K562 (cell line): ENCODE measurements around the gene B2M. TPM values are rescaled to one million over a fixed set of nuclear protein-coding genes. Genes with fewer than 3 reads are reported as not detected.

Experiments used
- ADNP ChIP-seq: fragments of 200-800 bp; sonication (Bioruptor generic); IDR thresholded peaks from 2 replicates; pipeline ENCODE4 v1.6.1; 2016; ENCODE audit warnings: missing genetic modification characterization, missing compliant biosample characterization
- BRD9 ChIP-seq: fragments of 450-650 bp; IDR thresholded peaks from 2 replicates; pipeline ENCODE4 v1.6.1; 2018; ENCODE audit warnings: low read depth; ENCODE audit not compliant: partially characterized antibody
- CTBP1 ChIP-seq: fragments of 450-650 bp; IDR thresholded peaks from 2 replicates; pipeline ENCODE4 v1.6.1; 2016; ENCODE audit warnings: borderline replicate concordance
- ETV1 ChIP-seq: fragments of 450-650 bp; conservative IDR thresholded peaks from 2 replicates; pipeline ENCODE4 v1.6.1; 2016; ENCODE audit warnings: missing genetic modification characterization, control low read depth, low read depth, missing compliant biosample characterization
- FOS ChIP-seq: IDR thresholded peaks from 3 replicates; pipeline ENCODE4 v1.6.1; 2011; ENCODE audit not compliant: insufficient read length; ENCODE audit errors: extremely low read depth
- FOXP1 ChIP-seq: sonication (generic); formaldehyde crosslinking; IDR thresholded peaks from 2 replicates; pipeline ENCODE4 v1.8.0; 2022; ENCODE audit warnings: mild to moderate bottlenecking, missing genetic modification reagents
- HMGN3 ChIP-seq: IDR thresholded peaks from 2 replicates; pipeline ENCODE4 v1.6.1; 2011; ENCODE audit warnings: borderline replicate concordance, low read depth, mild to moderate bottlenecking, mixed read lengths, low read length; ENCODE audit not compliant: insufficient read length; ENCODE audit errors: extremely low read depth
- MAX ChIP-seq: sonication (generic); formaldehyde crosslinking; IDR thresholded peaks from 2 replicates; pipeline ENCODE4 v1.9.0; 2022; ENCODE audit warnings: mild to moderate bottlenecking, missing genetic modification reagents
- MBD2 ChIP-seq: sonication (generic); IDR thresholded peaks from 2 replicates; pipeline ENCODE4 v1.6.1; 2016; ENCODE audit warnings: low read depth, borderline replicate concordance
- NELFE ChIP-seq: IDR thresholded peaks from 2 replicates; pipeline ENCODE4 v1.6.1; 2011; ENCODE audit warnings: mild to moderate bottlenecking; ENCODE audit not compliant: insufficient read depth, insufficient read length
- RAD21 ChIP-seq, 2 experiments: fragments of 250-450 bp in 1 of 2; fragments of 450-650 bp in 1 of 2; sonication (Bioruptor Pico) in 1 of 2; formaldehyde crosslinking in 1 of 2; IDR thresholded peaks in 1 of 2; conservative IDR thresholded peaks in 1 of 2; 2 replicates each; pipeline versions ENCODE4 v1.4.0 to v1.8.0; 2020 to 2022; ENCODE audit warnings: mild to moderate bottlenecking in 2 of 2, moderate library complexity in 1 of 2
- RFX5 ChIP-seq: IDR thresholded peaks from 2 replicates; pipeline ENCODE4 v1.6.1; 2011; ENCODE audit warnings: low read depth, mild to moderate bottlenecking, improper control_type of control experiment, low read length
- RHOXF2B ChIP-seq: fragments of 250-450 bp; sonication (Bioruptor Pico); conservative IDR thresholded peaks from 2 replicates; pipeline ENCODE4 v1.5.1; 2021
- SRSF9 ChIP-seq: fragments of 200-400 bp; formaldehyde crosslinking; IDR thresholded peaks from 2 replicates; pipeline ENCODE4 v1.6.1; 2017; ENCODE audit warnings: low read depth, low read length, borderline replicate concordance
- TAF1 ChIP-seq: IDR thresholded peaks from 2 replicates; pipeline ENCODE4 v1.6.1; 2011; ENCODE audit warnings: mild to moderate bottlenecking, low read length, moderate library complexity; ENCODE audit not compliant: insufficient read depth, control insufficient read depth, severe bottlenecking; ENCODE audit errors: extremely low read depth
- TRIM24 ChIP-seq, 2 experiments: fragments of 450-650 bp; IDR thresholded peaks; 2 replicates each; pipeline ENCODE4 v1.6.1; 2016
- USF1 ChIP-seq: sonication (generic); formaldehyde crosslinking; IDR thresholded peaks from 2 replicates; pipeline ENCODE4 v1.9.0; 2022; ENCODE audit warnings: mild to moderate bottlenecking, missing genetic modification reagents
- ZNF175 ChIP-seq: fragments of 200-800 bp; sonication (Bioruptor generic); IDR thresholded peaks from 2 replicates; pipeline ENCODE4 v1.6.1; 2016; ENCODE audit warnings: low read depth, mild to moderate bottlenecking, missing genetic modification characterization, missing compliant biosample characterization
- ZNF217 ChIP-seq: sonication (generic); formaldehyde crosslinking; IDR thresholded peaks from 2 replicates; pipeline ENCODE4 v1.8.0; 2022; ENCODE audit warnings: mild to moderate bottlenecking, missing genetic modification reagents
- ZNF778 ChIP-seq: fragments of 450-650 bp; formaldehyde crosslinking; IDR thresholded peaks from 2 replicates; pipeline ENCODE4 v1.4.0; 2020; ENCODE audit warnings: mild to moderate bottlenecking, moderate library complexity
- ZNF780A ChIP-seq: fragments of 250-450 bp; sonication (Bioruptor Pico); IDR thresholded peaks from 2 replicates; pipeline ENCODE4 v1.5.0; 2021; ENCODE audit warnings: mild to moderate bottlenecking
- polyA plus RNA-seq, 8 experiments: library from polyadenylated mRNA; depleted of rRNA in 4 of 8; stranded (reverse) in 5 of 8; unstranded in 3 of 8; fragments of >200 nt; fragmentation: Nextera tagmentation in 2 of 8; fragmentation: Illumina TruSeq in 1 of 8; extraction: Ambion mirVana in 2 of 8; extraction: Trizol in 1 of 8; gene quantifications; 2 replicates each; pipeline versions ENCODE4 v1.2.1 to v1.2.3, GENCODE V29; 2011 to 2014; ENCODE audit warnings: inconsistent platforms in 1 of 8, missing spikeins in 1 of 8
- total RNA-seq, 7 experiments: library from RNA; depleted of rRNA in 6 of 7; stranded (reverse); fragments of >200 nt in 6 of 7; fragmentation: Illumina TruSeq in 2 of 7; extraction: Trizol in 2 of 7; gene quantifications; 2 replicates each; pipeline versions ENCODE4 v1.2.1 to v1.2.3, GENCODE V29; 2011 to 2021; ENCODE audit warnings: low replicate concordance in 1 of 7
- TF ChIP-seq, protein P1 (sequence below): conservative IDR thresholded peaks from 2 replicates; pipeline ENCODE4 v1.6.1; 2011; ENCODE audit warnings: low read depth, mild to moderate bottlenecking, low read length; ENCODE audit not compliant: control insufficient read depth
- TF ChIP-seq, protein P2 (sequence below): sonication (generic); formaldehyde crosslinking; IDR thresholded peaks from 2 replicates; pipeline ENCODE4 v1.8.0; 2022; ENCODE audit warnings: missing genetic modification reagents, mild to moderate bottlenecking, borderline replicate concordance
- TF ChIP-seq, protein P3 (sequence below): IDR thresholded peaks from 2 replicates; pipeline ENCODE4 v1.6.1; 2014; ENCODE audit warnings: antibody characterized with exemption

Gene B2M
- total and polyA plus RNA-seq, 9 of the 15 experiments (the other 6 are each of a cell fraction or from before 2014, with no cell fraction given), result 460 to 3,138 (median 1,032) TPM

GRCh38 chr15:44711096-44711742 lies at the start of gene B2M, which contains the start of gene PATL2 (continued):
- TF ChIP-seq RAD21 (CRISPR knock-in tag; conservative IDR thresholded peaks at IDR 0.05 in 1 of 2, IDR thresholded peaks at IDR 0.05 in 1 of 2), result peak in 1 of 2 experiments; percentile 18; a peak in 2 of 4 replicates
- TF ChIP-seq ZNF778 (CRISPR knock-in tag), result no peak
- TF ChIP-seq, protein P1, sequence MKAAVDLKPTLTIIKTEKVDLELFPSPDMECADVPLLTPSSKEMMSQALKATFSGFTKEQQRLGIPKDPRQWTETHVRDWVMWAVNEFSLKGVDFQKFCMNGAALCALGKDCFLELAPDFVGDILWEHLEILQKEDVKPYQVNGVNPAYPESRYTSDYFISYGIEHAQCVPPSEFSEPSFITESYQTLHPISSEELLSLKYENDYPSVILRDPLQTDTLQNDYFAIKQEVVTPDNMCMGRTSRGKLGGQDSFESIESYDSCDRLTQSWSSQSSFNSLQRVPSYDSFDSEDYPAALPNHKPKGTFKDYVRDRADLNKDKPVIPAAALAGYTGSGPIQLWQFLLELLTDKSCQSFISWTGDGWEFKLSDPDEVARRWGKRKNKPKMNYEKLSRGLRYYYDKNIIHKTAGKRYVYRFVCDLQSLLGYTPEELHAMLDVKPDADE, result no peak; the same call in 1 of the 2 replicates
- TF ChIP-seq ZNF217 (CRISPR knock-in tag), result no peak
- TF ChIP-seq TRIM24 (IDR thresholded peaks at IDR 0.05), result no peak
- no peak for TF ChIP-seq ZNF780A (CRISPR knock-in tag)
- TF ChIP-seq CTBP1, result peak; percentile 52; the same call in 1 of the 2 replicates
- TF ChIP-seq BRD9, result no peak
- no peak for TF ChIP-seq ADNP (tag)
- TF ChIP-seq MBD2, result peak; percentile 92
- no peak for TF ChIP-seq RHOXF2B (CRISPR knock-in tag)
- TF ChIP-seq, protein P2, sequence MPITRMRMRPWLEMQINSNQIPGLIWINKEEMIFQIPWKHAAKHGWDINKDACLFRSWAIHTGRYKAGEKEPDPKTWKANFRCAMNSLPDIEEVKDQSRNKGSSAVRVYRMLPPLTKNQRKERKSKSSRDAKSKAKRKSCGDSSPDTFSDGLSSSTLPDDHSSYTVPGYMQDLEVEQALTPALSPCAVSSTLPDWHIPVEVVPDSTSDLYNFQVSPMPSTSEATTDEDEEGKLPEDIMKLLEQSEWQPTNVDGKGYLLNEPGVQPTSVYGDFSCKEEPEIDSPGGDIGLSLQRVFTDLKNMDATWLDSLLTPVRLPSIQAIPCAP, result no peak
- TF ChIP-seq USF1 (CRISPR knock-in tag), result peak; percentile 38; the same call in 1 of the 2 replicates
- no peak for TF ChIP-seq ZNF175
- TF ChIP-seq HMGN3, result peak; percentile 14
- TF ChIP-seq FOS, result peak; percentile 91
- TF ChIP-seq NELFE, result peak; percentile 76
- TF ChIP-seq MAX (CRISPR knock-in tag), result peak; percentile 55; the same call in 1 of the 2 replicates
- no peak for TF ChIP-seq FOXP1
- TF ChIP-seq, protein P3, sequence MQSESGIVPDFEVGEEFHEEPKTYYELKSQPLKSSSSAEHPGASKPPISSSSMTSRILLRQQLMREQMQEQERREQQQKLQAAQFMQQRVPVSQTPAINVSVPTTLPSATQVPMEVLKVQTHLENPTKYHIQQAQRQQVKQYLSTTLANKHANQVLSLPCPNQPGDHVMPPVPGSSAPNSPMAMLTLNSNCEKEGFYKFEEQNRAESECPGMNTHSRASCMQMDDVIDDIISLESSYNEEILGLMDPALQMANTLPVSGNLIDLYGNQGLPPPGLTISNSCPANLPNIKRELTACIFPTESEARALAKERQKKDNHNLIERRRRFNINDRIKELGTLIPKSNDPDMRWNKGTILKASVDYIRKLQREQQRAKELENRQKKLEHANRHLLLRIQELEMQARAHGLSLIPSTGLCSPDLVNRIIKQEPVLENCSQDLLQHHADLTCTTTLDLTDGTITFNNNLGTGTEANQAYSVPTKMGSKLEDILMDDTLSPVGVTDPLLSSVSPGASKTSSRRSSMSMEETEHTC, result peak; percentile 78
- no peak; the same call in 1 of the 2 replicates for TF ChIP-seq ETV1 (tag)
- TF ChIP-seq SRSF9, result no peak
- peak; percentile 93 for TF ChIP-seq TAF1
- peak; percentile 99 for TF ChIP-seq RFX5
